Lower leg skin (tissue), 3 donors: ENCODE data around the gene PLXNA3.

Source experiments
- CTCF ChIP-seq, 3 donors: fragments of 450-650 bp; IDR thresholded peaks; one replicate each; pipeline ENCODE4 v1.5.1; 2016; ENCODE audit warnings: antibody characterized with exemption in 3 of 3, mild to moderate bottlenecking in 3 of 3, moderate library complexity in 2 of 3
- POLR2A ChIP-seq, 2 donors: fragments of 450-650 bp; IDR thresholded peaks; one replicate each; pipeline ENCODE4 v1.6.1; 2016 to 2017; ENCODE audit warnings: antibody characterized with exemption in 2 of 2, mild to moderate bottlenecking in 1 of 2, moderate library complexity in 1 of 2

GRCh38 chrX:154486052-154486395 lies 27.9 kb downstream of the PLXNA3 start:
- TF ChIP-seq CTCF (IDR thresholded peaks at IDR 0.05) (no peak), POLR2A (IDR thresholded peaks at IDR 0.05) (no peak)
